NCI-H446 (cell line): ENCODE results near the gene LARGE1.

Source experiments
- DNase-seq, 2 experiments: peaks; one replicate each; lab custom pipeline; 2025; lab: John Stamatoyannopoulos, UW

The LARGE1 gene

GRCh38 chr22:33819743-33820142 is 100.5 kb downstream of the LARGE1 start:
- no peak for DNase-seq

- DNase-seq = no peak
These were observed 102.7 kb downstream of the LARGE1 start for GRCh38 chr22:33817512-33818127.

DNA sequence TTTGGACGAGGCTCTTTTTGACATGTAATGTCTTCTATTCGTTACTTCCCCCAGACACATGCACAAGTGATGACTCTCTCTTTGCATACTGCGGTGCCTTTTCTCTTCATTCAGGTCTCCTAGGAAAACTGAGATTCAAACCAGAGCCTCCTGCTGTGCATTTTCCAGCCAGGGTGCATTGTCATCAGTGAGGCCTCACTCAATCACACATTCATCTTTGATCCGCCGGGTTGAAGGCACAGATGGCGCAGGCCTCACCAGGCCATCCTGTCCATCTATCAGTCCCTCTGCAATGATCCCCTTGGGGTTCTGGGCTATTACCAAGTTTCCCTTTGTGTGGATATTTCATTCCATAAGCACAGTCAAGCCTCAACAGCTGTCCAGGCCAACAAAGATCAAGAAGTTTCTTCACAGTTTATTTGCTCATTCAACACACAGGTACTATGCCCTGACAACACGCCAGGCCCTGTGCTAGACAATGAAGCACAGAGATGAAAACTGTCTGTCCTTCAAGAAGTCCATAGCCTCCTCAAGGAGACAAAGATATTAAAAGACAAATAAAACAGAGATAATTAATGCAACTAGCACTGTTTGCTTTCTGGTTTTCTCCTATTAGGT is 107.8 kb downstream of the LARGE1 start:
- DNase-seq = no peak

DNA sequence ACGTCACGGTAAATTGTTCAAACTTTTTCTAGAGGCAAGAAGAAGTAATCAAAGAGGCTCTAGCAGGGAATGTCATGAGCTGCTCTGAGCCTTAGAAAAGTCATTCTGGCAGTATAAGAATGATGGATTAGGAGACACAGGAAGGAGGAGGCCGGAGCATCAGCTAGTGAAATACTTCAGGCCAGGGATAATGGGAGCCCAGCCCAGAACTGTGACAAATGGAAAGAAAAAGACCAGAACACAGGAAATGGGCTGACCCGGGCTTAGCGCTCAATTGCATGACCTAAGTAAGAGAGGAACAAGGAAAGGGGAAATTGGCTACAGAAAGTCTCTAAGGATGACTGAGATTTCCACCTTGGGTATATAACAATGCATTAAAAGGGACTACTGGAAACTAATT is 108.6 kb downstream of the LARGE1 start:
- DNase-seq = no peak

- no peak for DNase-seq
These were observed 109.1 kb downstream of the LARGE1 start for GRCh38 chr22:33811208-33811607.

- DNase-seq = no peak
These were observed 112.8 kb downstream of the LARGE1 start for GRCh38 chr22:33807470-33807869.

DNA sequence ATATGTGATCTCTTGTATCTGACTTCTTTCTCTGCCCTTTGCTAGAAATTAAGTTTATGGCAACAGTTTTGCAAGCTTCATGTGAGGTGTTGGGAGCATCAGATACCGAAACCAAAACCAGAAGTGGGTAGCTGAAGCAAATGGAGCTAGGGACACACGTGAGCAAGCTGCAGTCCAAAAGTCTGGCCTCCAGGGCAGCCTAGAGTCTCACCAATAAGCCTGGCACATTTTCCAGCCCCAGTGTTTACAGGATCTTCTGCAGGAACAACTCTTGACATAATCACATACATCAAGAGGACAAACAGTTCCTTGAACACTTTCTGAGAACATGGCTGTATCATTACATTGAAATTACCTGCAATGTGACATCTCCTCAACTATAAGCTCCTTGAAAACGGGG is 114.1 kb downstream of the LARGE1 start:
- no peak for DNase-seq

- DNase-seq = no peak
These were observed 116.6 kb downstream of the LARGE1 start for GRCh38 chr22:33803371-33804282.

- no peak for DNase-seq
These were observed 121.9 kb downstream of the LARGE1 start for GRCh38 chr22:33798401-33798800.

DNA sequence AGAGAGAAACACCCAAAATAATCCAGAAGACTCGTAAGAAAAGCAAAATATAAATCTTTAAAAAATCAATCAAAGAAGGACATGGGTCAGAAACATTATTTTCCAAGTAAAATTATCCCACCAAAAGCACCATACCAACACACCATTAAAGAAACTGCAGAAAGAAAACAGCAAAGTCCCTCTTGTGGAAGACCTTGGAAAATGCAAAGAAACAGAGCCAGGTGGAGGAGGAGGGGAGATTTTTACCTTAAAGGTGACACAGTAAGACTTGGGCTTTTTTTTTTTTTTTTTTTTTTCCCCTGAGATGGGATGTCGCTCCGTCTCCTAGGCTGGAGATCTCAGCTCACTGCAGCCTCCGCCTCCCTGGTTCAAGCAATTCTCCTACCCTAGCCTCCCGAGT is 123.8 kb downstream of the LARGE1 start:
- DNase-seq = no peak

DNA sequence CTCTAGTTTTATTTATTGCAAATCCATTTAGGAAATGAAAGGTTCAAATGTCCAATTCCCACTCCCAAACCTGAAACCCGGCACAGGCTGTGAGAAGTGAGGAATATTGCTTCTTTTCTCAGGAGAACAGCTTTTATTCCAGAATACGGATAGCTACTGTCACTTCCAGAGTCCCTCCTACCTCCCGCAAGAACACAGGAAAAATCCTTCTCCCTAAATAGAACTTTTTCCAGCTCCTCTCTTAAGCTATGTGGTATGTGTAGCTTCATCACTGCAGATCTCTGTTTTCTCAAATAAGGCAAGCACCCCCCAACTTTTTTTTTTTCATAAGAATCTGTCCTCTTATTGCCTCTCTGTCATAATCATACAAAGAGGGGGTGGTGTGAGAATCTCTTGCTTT is 126.8 kb downstream of the LARGE1 start:
- no peak for DNase-seq

DNA sequence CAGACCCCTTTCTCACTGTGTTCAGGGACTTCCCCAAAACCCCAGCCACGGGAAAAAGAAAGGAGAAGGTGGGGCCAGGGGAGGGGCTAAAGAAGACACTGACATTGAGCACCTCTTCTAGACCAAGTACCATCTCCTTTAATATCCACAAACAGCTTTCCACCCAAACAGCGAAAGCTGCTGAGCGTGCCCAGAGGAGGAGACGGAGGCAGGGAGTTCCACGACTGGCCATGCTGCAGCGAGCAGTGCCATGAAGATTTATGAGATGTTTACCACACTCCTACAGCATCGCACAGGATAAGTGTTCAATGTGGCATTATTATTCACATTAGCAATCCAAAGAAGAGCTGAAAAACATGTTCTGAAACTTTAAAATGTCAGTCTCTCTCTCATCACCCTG is 127.4 kb downstream of the LARGE1 start:
- no peak for DNase-seq

DNA sequence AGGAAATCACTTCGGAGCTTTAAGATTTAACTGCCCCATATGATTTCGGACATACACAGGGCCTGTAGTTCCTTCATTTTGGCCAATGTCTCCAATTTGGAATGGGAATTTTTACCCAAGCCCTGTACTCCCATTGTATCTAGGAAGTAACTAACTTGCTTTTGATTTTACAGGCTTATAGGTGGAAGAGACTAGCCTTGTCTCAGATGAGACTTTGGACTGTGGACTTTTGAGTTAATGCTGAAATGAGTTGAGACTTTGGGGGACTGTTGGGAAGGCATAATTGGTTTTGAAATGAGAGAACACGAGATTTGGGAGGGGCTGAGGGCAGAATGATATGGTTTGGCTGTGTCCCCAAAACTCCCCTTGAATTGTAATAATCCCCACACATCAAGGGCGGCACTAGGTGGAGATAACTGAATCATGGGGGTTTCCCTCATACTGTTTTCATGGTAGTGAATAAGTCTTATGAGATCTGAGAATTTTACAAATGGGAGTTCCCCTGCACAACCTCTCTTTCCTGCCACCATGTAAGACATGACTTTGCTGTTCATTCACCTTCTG is 130.5 kb downstream of the LARGE1 start:
- DNase-seq = no peak

DNA sequence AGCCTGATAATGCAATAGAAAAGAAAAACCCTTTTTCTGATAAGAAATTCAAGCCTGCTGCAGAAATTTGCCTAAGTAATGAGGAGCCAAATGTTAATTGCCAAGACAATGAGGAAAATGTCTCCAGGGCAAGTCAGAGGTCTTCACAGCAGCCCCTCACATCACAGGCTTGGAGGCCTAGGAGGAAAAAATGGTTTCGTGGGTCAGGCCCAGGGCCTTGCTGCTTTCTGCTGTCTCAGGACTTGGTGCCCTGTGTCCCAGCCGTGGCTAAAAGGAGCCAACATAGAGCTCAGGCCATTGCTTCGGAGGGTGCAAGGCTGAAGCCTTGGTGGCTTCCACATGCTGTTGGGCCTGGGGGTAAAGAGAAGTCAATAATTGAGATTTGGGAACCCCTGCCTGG is 131.3 kb downstream of the LARGE1 start:
- DNase-seq = no peak

DNA sequence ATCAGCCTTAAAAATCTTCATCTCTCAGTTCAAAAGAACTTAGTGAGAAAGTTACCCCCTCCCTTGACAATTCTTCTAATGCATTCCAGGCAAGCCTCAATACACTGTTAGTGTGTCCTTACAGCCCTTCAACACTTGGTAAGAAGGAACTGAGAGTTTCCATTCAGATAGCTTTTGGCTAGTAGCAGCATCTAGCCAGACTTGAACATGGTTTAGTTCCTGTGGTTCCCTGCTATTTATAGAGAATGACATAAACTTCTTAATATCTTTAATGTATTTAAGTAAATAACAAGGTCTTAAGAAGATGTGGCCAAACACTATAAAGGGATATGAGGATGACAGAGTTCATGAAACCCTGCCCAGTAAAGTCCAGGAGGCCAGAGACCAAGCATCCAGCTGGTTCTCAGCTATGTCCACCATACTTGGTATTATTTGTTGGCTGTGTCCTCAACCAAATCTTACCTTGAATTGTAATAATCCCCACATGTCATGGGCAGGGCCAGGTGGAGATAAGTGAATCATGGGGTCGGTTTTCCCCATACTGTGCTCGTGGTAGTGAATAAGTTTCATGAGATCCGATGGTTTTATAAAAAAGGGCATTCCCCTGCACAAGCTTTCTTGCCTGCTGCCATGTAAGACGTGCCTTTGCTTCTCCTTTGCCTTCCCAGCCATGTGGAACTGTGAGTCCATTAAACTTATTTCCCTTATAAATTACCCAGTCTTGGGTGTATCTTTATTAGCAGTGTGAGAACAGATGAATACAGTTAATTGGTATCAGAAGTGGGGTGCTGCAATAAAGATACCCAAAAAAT is 132.4 kb downstream of the LARGE1 start:
- DNase-seq = no peak

- no peak for DNase-seq
These were observed 134.1 kb downstream of the LARGE1 start for GRCh38 chr22:33786149-33786548.

- DNase-seq = no peak
These were observed 134.8 kb downstream of the LARGE1 start for GRCh38 chr22:33785283-33785968.

- DNase-seq = no peak
These were observed 138.9 kb downstream of the LARGE1 start for GRCh38 chr22:33781411-33781810.

GRCh38 chr22:33780531-33781136 is 139.6 kb downstream of the LARGE1 start:
- no peak for DNase-seq

- DNase-seq = no peak
These were observed 141.0 kb downstream of the LARGE1 start for GRCh38 chr22:33779243-33779642.

DNA sequence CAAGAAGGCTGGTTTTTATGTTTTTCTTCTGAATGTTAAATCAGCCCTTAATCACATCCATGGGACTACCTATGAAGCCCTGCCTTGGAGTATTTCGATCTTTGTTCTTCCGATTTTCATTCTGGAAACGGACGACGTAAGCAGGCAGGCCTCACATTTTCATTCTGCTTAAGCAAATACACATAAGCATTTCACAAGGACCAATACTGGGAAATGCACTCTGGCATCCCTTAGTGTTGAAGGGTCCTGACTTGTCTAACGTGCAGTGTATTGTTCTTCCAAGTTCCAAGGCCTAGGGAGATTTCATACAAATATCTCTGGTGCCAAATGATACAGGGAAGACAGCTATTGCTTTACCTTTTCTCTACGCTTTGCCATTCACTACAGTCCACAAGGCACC is 143.8 kb downstream of the LARGE1 start:
- no peak for DNase-seq
